HPDE6-E6E7 (cell line): ENCODE data around the gene PPARGC1A.

Experiments used
- DNase-seq: peaks from one replicate; pipeline ENCODE4 v3.0.0; 2011; ENCODE audit warnings: missing footprints; ENCODE audit errors: extremely low spot score

PPARGC1A gene

GRCh38 chr4:23881674-23882337 is 8.0 kb downstream of the PPARGC1A start:
- DNase-seq: no peak

- no peak for DNase-seq
Measured at GRCh38 chr4:23881052-23881501, 8.8 kb downstream of the PPARGC1A start.

GRCh38 chr4:23878912-23879732 is 10.7 kb downstream of the PPARGC1A start:
- no peak for DNase-seq

GRCh38 chr4:23878246-23878891 is 11.5 kb downstream of the PPARGC1A start:
- no peak for DNase-seq

GRCh38 chr4:23877758-23878229 is 12.1 kb downstream of the PPARGC1A start:
- no peak for DNase-seq

GRCh38 chr4:23876418-23877089 is 13.3 kb downstream of the PPARGC1A start:
- no peak for DNase-seq

- DNase-seq: no peak
Measured at GRCh38 chr4:23875317-23875716, 14.5 kb downstream of the PPARGC1A start.

- DNase-seq: no peak
Measured at GRCh38 chr4:23874536-23874901, 15.3 kb downstream of the PPARGC1A start.

GRCh38 chr4:23873717-23874535 is 15.9 kb downstream of the PPARGC1A start:
- no peak for DNase-seq

- no peak for DNase-seq
Measured at GRCh38 chr4:23871426-23871825, 18.4 kb downstream of the PPARGC1A start.

GRCh38 chr4:23866450-23867075 is 23.3 kb downstream of the PPARGC1A start:
- DNase-seq: no peak

GRCh38 chr4:23861897-23862296 is 27.9 kb downstream of the PPARGC1A start:
- no peak for DNase-seq

GRCh38 chr4:23860919-23861318 is 28.9 kb downstream of the PPARGC1A start:
- DNase-seq: no peak

- no peak for DNase-seq
Measured at GRCh38 chr4:23857367-23857959, 32.4 kb downstream of the PPARGC1A start.

- no peak for DNase-seq
Measured at GRCh38 chr4:23856630-23857029, 33.2 kb downstream of the PPARGC1A start.

GRCh38 chr4:23855912-23856605 is 33.8 kb downstream of the PPARGC1A start:
- DNase-seq: no peak

- DNase-seq: no peak
Measured at GRCh38 chr4:23853986-23854660, 35.7 kb downstream of the PPARGC1A start.

GRCh38 chr4:23851464-23851863 is 38.4 kb downstream of the PPARGC1A start:
- no peak for DNase-seq

- no peak for DNase-seq
Measured at GRCh38 chr4:23847158-23847557, 42.7 kb downstream of the PPARGC1A start.
